Breast epithelium (tissue), 4 donors: Measurements from ENCODE around the gene KCNJ4. TPM values are rescaled to one million over a fixed set of nuclear protein-coding genes. Genes with fewer than 3 reads are reported as not detected.

Experiments used
- DNase-seq, 2 donors: peaks; one replicate each; pipeline ENCODE4 v3.0.0-alpha.2; 2019; ENCODE audit warnings: low spot score in 2 of 2
- H3K27ac ChIP-seq, 2 donors: fragments of 200-600 bp; sonication (generic) in 1 of 2; one replicate each; pipeline ENCODE4 v1.5.1; 2016 to 2019; ENCODE audit warnings: mild to moderate bottlenecking in 1 of 2
- H3K27me3 ChIP-seq, 2 donors: fragments of 200-600 bp; sonication (generic) in 1 of 2; one replicate each; pipeline versions ENCODE4 v1.5.1 to v1.6.0; 2017 to 2019; ENCODE audit warnings: control low read depth in 1 of 2, mild to moderate bottlenecking in 1 of 2
- H3K36me3 ChIP-seq: fragments of 200-600 bp; one replicate; pipeline ENCODE4 v1.5.1; 2019
- H3K4me1 ChIP-seq, 2 donors: fragments of 200-600 bp; sonication (generic); one replicate each; pipeline ENCODE4 v1.5.1; 2016 to 2019; ENCODE audit warnings: control low read depth in 1 of 2
- H3K4me3 ChIP-seq, 3 donors: fragments of 200-600 bp; sonication (generic); 1 replicate in 2 of 3; 2 replicates in 1 of 3; pipeline ENCODE4 v1.5.1; 2016 to 2019; ENCODE audit warnings: mild to moderate bottlenecking in 3 of 3, moderate library complexity in 2 of 3
- H3K9me3 ChIP-seq, 2 donors: fragments of 200-600 bp; sonication (generic) in 1 of 2; one replicate each; pipeline ENCODE4 v1.5.1; 2016 to 2019; ENCODE audit warnings: control low read depth in 1 of 2
- CTCF ChIP-seq, 3 donors: fragments of 450-650 bp; IDR thresholded peaks; one replicate each; pipeline ENCODE4 v1.5.1; 2016 to 2017; ENCODE audit warnings: antibody characterized with exemption in 3 of 3, mild to moderate bottlenecking in 3 of 3, moderate library complexity in 3 of 3
- POLR2A ChIP-seq: fragments of 450-650 bp; IDR thresholded peaks from one replicate; pipeline ENCODE4 v1.6.1; 2016; ENCODE audit warnings: antibody characterized with exemption, mild to moderate bottlenecking, moderate library complexity
- POLR2AphosphoS5 ChIP-seq, 3 donors: sonication (generic); formaldehyde crosslinking; IDR thresholded peaks; one replicate each; pipeline ENCODE4 v1.6.1; 2017; ENCODE audit warnings: antibody characterized with exemption in 3 of 3
- intact Hi-C: fragments of 100-400 bp; cut with DNase I; formaldehyde crosslinking; loops from one replicate; pipeline ENCODE4 v1.15.1; 2023; ENCODE audit warnings: low total_unique reads
- total RNA-seq, 3 donors: library from RNA; depleted of rRNA; stranded (reverse); fragments of >200 nt; gene quantifications; one replicate each; pipeline ENCODE4 v1.1.0, GENCODE V29; 2016

The KCNJ4 gene
- total RNA-seq, 3 donors from 2014 or later, result not detected

DNA sequence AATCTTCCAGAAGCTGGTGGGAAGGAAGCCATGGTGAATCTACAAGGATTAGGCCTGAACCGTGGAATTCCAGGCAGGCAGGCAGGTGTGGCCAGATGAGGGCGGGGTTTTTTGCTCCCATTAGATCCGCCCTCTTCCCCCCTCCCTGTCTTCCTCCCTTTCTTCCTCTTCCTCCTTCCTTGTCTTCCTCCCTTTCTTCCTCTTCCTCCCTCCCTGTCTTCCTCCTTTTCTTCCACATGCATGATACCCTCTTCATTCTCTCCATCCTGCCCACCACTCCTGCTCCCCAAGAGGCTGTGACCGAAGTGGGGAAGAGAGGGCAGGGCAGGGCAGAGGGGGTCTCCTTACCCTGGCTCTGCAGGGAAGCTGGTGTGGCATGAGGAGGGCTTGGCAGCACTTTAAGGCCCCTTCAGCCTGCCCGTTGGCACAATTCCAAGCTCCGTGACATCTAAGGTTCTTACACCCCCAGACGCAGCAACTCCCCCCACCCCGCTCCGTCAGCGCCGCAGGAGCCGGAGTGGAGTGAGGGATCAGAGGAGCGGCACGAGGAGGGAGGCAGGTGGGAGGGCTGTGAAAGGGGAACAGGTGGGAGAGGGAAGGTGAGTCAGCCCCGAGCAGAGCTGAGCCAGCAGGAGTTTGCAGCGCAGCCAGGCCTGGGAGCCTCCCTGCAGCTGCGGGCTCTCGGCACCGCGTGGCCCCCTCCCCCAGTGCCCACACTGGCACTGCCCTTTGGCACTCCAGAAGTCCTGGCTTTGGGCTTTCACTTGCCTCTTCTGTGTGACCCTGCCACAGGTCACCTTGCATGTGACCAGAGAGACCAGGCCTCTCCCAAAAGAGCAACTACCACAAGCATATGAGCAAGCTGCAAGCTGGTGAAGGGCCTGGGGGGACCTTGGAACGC lies 32.1 kb downstream of the KCNJ4 start:
- H3K27ac ChIP-seq, result no peak overlapping the region

DNA sequence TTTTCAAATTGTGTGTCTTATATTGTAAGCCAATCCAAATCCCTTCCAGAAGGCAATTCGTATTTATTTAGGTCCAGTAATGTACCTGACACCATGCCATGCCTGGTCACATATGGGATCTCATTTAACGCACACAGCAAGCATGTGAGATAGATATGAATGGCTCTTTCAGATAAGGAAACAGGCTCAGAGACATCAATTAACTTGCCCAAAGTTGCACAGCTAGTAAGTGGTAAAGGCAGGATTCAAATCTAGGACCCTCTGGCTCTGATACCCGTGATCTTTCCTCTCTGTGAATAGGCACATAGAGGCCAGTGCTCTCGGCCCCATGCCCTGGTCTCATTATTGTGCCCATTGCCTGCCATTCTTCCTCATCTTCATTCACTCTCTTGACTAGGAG lies 34.3 kb downstream of the KCNJ4 start:
- Histone ChIP-seq H3K27ac (no peak overlapping the region), H3K36me3 (no peaks in the 10 kb centered on the region), H3K4me3 (no peak overlapping the region), H3K27me3 (no peaks in the 10 kb centered on the region), H3K9me3 (no peaks in the 10 kb centered on the region), H3K4me1 (no peaks in the 10 kb centered on the region)
- TF ChIP-seq CTCF (IDR thresholded peaks at IDR 0.05), result no peak
- no peak for TF ChIP-seq POLR2AphosphoS5 (IDR thresholded peaks at IDR 0.05)
- no peak for TF ChIP-seq POLR2A
- intact Hi-C loops, result loop anchor here (10.0 kb wide), 1 partner anchor 1236 kb away; the partner anchor contains the start of gene C1QTNF6
- no peak for DNase-seq

More for the DNA sequence above, 32.1 kb downstream of the KCNJ4 start:
- H3K9me3 ChIP-seq, result no peaks in the 10 kb centered on the region
- H3K4me1 ChIP-seq, result no peaks in the 10 kb centered on the region
- H3K36me3 ChIP-seq, result no peaks in the 10 kb centered on the region
- no peak for TF ChIP-seq POLR2AphosphoS5 (IDR thresholded peaks at IDR 0.05)
- no peak for TF ChIP-seq POLR2A
- TF ChIP-seq CTCF (IDR thresholded peaks at IDR 0.05), result no peak
- no peak overlapping the region for H3K4me3 ChIP-seq
- no peak for DNase-seq
- no peaks in the 10 kb centered on the region for H3K27me3 ChIP-seq
- intact Hi-C loops, result loop anchor here (10.0 kb wide), 1 partner anchor 1238 kb away; the partner anchor contains the start of gene C1QTNF6

DNA sequence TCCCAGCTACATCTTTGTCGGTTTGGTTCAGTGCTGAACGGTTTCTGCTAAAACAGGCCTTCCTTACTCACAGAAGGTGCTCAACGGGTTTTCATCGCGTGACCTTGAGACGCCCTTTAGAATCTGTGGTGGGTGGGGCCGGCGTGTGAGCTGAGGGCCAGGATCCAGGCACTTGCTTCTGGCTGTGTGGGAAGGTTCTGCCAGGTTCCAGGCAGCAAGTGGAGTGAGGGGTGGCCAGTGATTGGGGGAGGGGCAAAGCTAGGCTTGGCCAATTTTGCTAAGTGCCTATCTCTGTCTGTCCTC lies 35.2 kb downstream of the KCNJ4 start:
- TF ChIP-seq CTCF (IDR thresholded peaks at IDR 0.05) (no peak), POLR2AphosphoS5 (IDR thresholded peaks at IDR 0.05) (no peak), POLR2A (no peak)
- intact Hi-C loops, result loop anchor here (10.0 kb wide), 1 partner anchor 1235 kb away; the partner anchor contains the start of gene C1QTNF6
- Histone ChIP-seq H3K27ac (no peak overlapping the region), H3K9me3 (no peaks in the 10 kb centered on the region), H3K27me3 (no peaks in the 10 kb centered on the region), H3K36me3 (no peaks in the 10 kb centered on the region), H3K4me1 (no peaks in the 10 kb centered on the region), H3K4me3 (no peak overlapping the region)
- no peak for DNase-seq

- H3K27me3 ChIP-seq, result no peaks in the 10 kb centered on the region
Measured at GRCh38 chr22:38419121-38419857, 35.7 kb downstream of the KCNJ4 start.

DNA sequence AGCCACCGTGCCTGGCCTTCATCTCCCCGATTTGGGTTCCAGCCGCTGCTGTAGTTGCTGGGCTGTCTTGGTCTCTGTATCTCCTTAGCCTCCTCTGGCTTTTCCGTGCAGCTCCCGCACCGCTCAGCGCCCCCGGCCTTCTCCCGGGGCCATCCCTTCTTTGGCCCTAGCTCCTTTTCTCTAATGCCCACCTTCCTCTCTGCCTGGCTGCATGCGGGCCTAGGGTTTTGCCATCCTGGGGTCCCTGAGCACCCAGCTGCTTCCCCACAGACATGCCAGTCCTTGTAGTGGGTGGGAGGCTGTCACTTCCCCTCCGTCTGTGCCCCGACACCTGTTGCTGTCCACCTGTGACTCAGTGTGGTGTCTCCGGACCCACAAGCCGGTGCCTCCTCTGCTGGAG lies 36.4 kb downstream of the KCNJ4 start:
- intact Hi-C loops, result no loop called here
- no peak overlapping the region for H3K27ac ChIP-seq
- TF ChIP-seq POLR2AphosphoS5 (IDR thresholded peaks at IDR 0.05) (no peak), POLR2A (no peak), CTCF (IDR thresholded peaks at IDR 0.05) (no peak)
- no peak for DNase-seq
- no peak overlapping the region for H3K4me3 ChIP-seq
- H3K4me1 ChIP-seq, result no peaks in the 10 kb centered on the region
- H3K27me3 ChIP-seq, result no peaks in the 10 kb centered on the region
- no peaks in the 10 kb centered on the region for H3K9me3 ChIP-seq
- H3K36me3 ChIP-seq, result no peaks in the 10 kb centered on the region

More at GRCh38 chr22:38419121-38419857, 35.7 kb downstream of the KCNJ4 start:
- TF ChIP-seq POLR2AphosphoS5 (IDR thresholded peaks at IDR 0.05), result no peak
- TF ChIP-seq POLR2A, result no peak
- no peaks in the 10 kb centered on the region for H3K4me1 ChIP-seq
- H3K9me3 ChIP-seq, result no peaks in the 10 kb centered on the region
- H3K36me3 ChIP-seq, result no peaks in the 10 kb centered on the region
- H3K4me3 ChIP-seq, result no peak overlapping the region
- no peak overlapping the region for H3K27ac ChIP-seq
- DNase-seq, result no peak
- intact Hi-C loops, result no loop called here
